Nephron (organoid): Measurements from ENCODE around the gene STUM.

Experiments
- H3K27ac Mint-ChIP-seq, 3 experiments: 2 replicates each; pipeline ENCODE4 v1.8.0; 2020; ENCODE audit warnings: mixed read lengths in 3 of 3, mild to moderate bottlenecking in 2 of 3, moderate library complexity in 1 of 3
- H3K27me3 Mint-ChIP-seq: 2 replicates; pipeline ENCODE4 v1.8.0; 2021; ENCODE audit warnings: low read depth, mild to moderate bottlenecking, moderate library complexity, mixed read lengths
- H3K36me3 Mint-ChIP-seq: 2 replicates; pipeline ENCODE4 v1.8.0; 2020; ENCODE audit warnings: low read depth, mixed read lengths
- H3K4me1 Mint-ChIP-seq: 2 replicates; pipeline ENCODE4 v1.8.0; 2020; ENCODE audit warnings: mixed read lengths
- H3K4me3 Mint-ChIP-seq, 3 experiments: 2 replicates each; pipeline ENCODE4 v1.8.0; 2020; ENCODE audit warnings: mild to moderate bottlenecking in 3 of 3, mixed read lengths in 3 of 3, moderate library complexity in 2 of 3
- H3K9me3 Mint-ChIP-seq: 2 replicates; pipeline ENCODE4 v1.8.0; 2020; ENCODE audit warnings: mixed read lengths
- CTCF ChIP-seq, 3 experiments: fragments of 200-600 bp; sonication (generic); IDR thresholded peaks; one replicate each; pipeline ENCODE4 v1.5.0; 2021; ENCODE audit warnings: antibody characterized with exemption in 3 of 3; ENCODE audit not compliant: unreplicated experiment in 3 of 3

The STUM gene

GRCh38 chr1:226512076-226512728 is 36.4 kb upstream of the STUM start:
- Mint-ChIP-seq H3K36me3 (no peaks in the 10 kb centered on the region), H3K4me3 (no peak overlapping the region), H3K9me3 (peaks cover 2% of the 10 kb centered on the region), H3K4me1 (no peaks in the 10 kb centered on the region), H3K27me3 (peaks cover 13% of the 10 kb centered on the region), H3K27ac (no peak overlapping the region)
- TF ChIP-seq CTCF (IDR thresholded peaks at IDR 0.05; ENCODE audit: unreplicated experiment in 3 of 3) = no peak

DNA sequence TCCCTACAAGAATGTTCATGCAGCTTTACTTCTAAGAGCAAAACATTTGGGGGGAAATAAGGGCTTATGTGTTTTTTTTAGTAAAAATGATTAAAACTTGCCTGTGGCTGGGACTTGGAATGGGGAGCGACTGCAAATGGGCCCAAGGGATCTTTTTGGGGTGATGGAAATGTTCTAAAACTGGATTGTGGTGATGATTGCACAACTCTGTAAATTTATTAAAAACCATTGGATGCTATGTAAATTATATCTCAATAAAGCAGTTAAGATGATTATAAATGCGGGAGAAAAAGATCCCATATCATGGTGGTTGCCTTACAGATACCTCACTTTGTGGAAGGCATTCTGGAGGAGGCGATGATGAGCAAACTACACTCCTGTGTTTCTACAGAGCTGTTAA is 30.2 kb upstream of the STUM start:
- Mint-ChIP-seq H3K36me3 (no peaks in the 10 kb centered on the region), H3K4me3 (no peak overlapping the region), H3K27ac (no peak overlapping the region), H3K27me3 (peaks cover 17% of the 10 kb centered on the region), H3K4me1 (peaks cover 26% of the 10 kb centered on the region), H3K9me3 (no peaks in the 10 kb centered on the region)
- TF ChIP-seq CTCF (IDR thresholded peaks at IDR 0.05; ENCODE audit: unreplicated experiment in 3 of 3) = no peak

GRCh38 chr1:226519135-226519534 is 29.4 kb upstream of the STUM start:
- Mint-ChIP-seq H3K9me3 (no peaks in the 10 kb centered on the region), H3K4me1 (peaks cover 27% of the 10 kb centered on the region), H3K36me3 (no peaks in the 10 kb centered on the region), H3K4me3 (no peak overlapping the region), H3K27me3 (peaks cover 16% of the 10 kb centered on the region), H3K27ac (no peak overlapping the region)
- TF ChIP-seq CTCF (IDR thresholded peaks at IDR 0.05; ENCODE audit: unreplicated experiment in 3 of 3) = no peak

GRCh38 chr1:226519716-226520598 is 28.6 kb upstream of the STUM start:
- no peaks in the 10 kb centered on the region for H3K36me3 Mint-ChIP-seq
- H3K27ac Mint-ChIP-seq = no peak overlapping the region
- H3K4me3 Mint-ChIP-seq = no peak overlapping the region

DNA sequence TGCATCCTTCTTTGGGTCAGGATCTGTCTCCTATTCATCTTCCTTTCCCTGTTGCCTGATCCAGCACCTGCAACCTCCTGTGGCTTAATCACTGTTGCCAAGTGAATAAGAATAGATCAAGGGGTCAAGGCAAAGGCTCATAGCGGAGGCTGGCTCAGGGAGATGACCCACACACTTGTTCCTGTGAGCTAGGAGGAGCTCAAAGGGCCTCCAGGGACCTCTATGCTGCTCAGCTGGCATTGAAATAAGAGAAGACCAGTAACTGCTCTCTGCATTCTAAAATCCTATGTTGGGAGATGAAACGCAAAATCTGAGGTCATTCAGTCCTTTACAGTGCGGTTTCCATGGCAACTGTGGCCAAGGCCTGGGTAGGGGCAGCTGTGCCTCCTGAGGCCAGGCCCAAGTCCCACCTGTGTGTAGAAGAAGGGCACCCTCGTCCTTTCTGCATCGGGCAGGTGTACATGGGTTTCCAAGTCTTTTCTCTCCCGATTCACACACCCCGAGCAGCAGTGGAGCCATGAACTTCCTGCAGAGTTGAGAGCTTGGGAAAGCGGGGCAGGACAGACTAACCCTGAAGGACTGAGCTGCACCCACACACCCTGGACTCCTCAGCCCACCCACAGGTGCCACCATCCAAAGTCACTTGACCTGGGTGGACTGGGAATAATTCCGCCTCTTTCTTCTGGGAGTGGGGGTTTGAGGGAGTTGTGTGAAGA is 27.8 kb upstream of the STUM start:
- H3K9me3 Mint-ChIP-seq = no peaks in the 10 kb centered on the region
- no peak overlapping the region for H3K27ac Mint-ChIP-seq

More at GRCh38 chr1:226519716-226520598, 28.6 kb upstream of the STUM start:
- no peaks in the 10 kb centered on the region for H3K9me3 Mint-ChIP-seq
- no peak for TF ChIP-seq CTCF (IDR thresholded peaks at IDR 0.05; ENCODE audit: unreplicated experiment in 3 of 3)
- peaks cover 14% of the 10 kb centered on the region for H3K27me3 Mint-ChIP-seq
- H3K4me1 Mint-ChIP-seq = peaks cover 27% of the 10 kb centered on the region

More for the DNA sequence above, 27.8 kb upstream of the STUM start:
- peaks cover 14% of the 10 kb centered on the region for H3K27me3 Mint-ChIP-seq
- H3K36me3 Mint-ChIP-seq = no peaks in the 10 kb centered on the region
- no peak for TF ChIP-seq CTCF (IDR thresholded peaks at IDR 0.05; ENCODE audit: unreplicated experiment in 3 of 3)
- H3K4me1 Mint-ChIP-seq = peaks cover 27% of the 10 kb centered on the region
- H3K4me3 Mint-ChIP-seq = no peak overlapping the region
